ENCODE measurements around the gene AKAP13.

DNA sequence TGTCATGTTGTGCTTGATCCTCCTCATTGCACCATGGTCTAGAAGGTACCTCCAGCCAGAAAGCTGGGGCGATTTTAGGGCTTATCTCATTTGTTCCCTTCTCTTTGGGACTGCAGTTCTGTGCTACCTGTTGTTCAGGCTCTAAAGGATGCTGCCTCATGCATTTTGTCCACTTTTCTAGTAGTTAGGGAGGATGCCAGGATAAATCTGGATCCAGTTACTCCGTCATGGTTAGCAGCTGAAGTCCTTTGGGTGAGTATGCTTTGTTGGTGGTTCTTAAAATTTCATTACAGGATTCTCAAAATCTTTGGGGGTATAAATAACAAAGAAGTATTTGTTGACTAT, 8.9 kb downstream of the AKAP13 start:
- TF ChIP-seq GATA3 (IDR thresholded peaks at IDR 0.05; ENCODE audit: low read depth, low read length) (no peak), GATA2 (IDR thresholded peaks at IDR 0.05; ENCODE audit: low read depth, low read length) (no peak)
